Hippocampal formation (tissue), 2 donors: ENCODE measurements around the gene KCNQ1.
"Not testable (repeated sequence)": the region's sequence is repeated elsewhere in the genome, so short reads cannot be mapped to it uniquely, and the experiment has no call there.

ENCODE experiments used
- DNase-seq, 2 donors: peaks; one replicate each; lab custom pipeline; 2025; lab: John Stamatoyannopoulos, UW

Gene KCNQ1

GRCh38 chr11:2589538-2589934 lies 144.7 kb downstream of the KCNQ1 start:
- no peak for DNase-seq

GRCh38 chr11:2590131-2590964 lies 145.5 kb downstream of the KCNQ1 start:
- DNase-seq, result no peak

GRCh38 chr11:2590965-2591754 lies 146.4 kb downstream of the KCNQ1 start:
- peak; percentile 69 to 90 for DNase-seq

GRCh38 chr11:2591805-2592204 lies 147.0 kb downstream of the KCNQ1 start:
- DNase-seq, result no peak

- DNase-seq, result no peak
These were observed 148.0 kb downstream of the KCNQ1 start for GRCh38 chr11:2592559-2593392.

- DNase-seq, result no peak
These were observed 148.7 kb downstream of the KCNQ1 start for GRCh38 chr11:2593393-2593950.

- no peak for DNase-seq
These were observed 149.5 kb downstream of the KCNQ1 start for GRCh38 chr11:2594267-2594666.

DNA sequence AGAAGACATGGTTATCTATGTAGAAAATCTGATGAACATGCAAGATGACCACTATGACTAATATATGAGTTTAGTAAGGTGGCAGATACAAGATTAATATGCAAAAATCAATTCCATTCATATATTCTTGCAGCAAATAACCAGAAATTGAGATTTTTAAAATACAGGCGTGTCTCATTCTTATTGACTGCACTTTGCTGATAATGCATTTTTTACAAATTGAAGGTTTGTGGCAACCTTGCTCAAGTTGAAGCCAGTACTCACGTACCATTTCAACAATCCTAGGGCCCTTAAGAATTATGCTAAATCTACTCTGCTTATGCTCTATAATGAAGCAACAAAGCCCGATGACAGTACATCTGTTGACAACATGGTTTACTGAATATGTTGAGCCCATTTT lies 150.4 kb downstream of the KCNQ1 start:
- DNase-seq, result no peak

GRCh38 chr11:2599561-2600189 lies 154.9 kb downstream of the KCNQ1 start:
- no peak for DNase-seq

- DNase-seq, result no peak
These were observed 164.5 kb downstream of the KCNQ1 start for GRCh38 chr11:2609345-2609744.

DNA sequence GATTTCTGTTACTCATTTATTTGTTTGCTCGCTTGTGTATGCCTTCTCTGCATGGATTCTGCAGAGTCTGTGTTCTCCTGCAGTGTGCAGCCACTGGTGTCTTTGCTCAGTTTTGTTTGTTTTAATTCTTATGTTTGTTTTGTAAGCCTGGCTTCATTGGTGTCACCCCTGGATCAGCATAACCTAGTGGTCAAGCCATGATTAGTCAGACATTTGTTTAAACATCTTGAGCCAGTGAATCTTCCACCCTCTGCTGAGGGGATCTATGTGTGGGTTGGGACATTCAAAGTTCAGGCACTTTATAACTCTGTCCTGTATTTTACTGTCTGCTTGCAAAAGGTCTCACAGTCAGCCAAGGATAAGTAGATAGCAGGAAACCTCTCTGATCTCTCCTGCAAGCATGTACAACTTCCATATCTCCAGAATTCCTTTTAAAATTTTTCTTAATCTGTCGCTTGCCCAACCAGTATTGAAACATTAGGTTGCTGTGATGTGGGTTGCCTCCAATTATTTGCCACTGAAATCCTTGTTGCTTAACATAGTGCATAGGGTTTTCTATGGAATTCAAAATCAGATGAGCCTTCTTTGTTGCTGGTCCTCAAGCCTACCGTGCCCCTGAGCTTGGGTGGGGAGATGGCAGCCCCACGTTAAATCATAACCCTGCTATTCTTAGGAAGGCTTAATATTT lies 168.2 kb downstream of the KCNQ1 start:
- DNase-seq, result no peak

GRCh38 chr11:2621894-2622293 lies 177.1 kb downstream of the KCNQ1 start:
- no peak for DNase-seq

GRCh38 chr11:2625183-2625582 lies 180.4 kb downstream of the KCNQ1 start:
- DNase-seq, result no peak

GRCh38 chr11:2630679-2631078 lies 185.9 kb downstream of the KCNQ1 start:
- no peak for DNase-seq

- no peak for DNase-seq
These were observed 186.4 kb downstream of the KCNQ1 start for GRCh38 chr11:2631161-2631560.

- DNase-seq, result not testable (repeated sequence)
These were observed 195.0 kb downstream of the KCNQ1 start for GRCh38 chr11:2639763-2640162.

DNA sequence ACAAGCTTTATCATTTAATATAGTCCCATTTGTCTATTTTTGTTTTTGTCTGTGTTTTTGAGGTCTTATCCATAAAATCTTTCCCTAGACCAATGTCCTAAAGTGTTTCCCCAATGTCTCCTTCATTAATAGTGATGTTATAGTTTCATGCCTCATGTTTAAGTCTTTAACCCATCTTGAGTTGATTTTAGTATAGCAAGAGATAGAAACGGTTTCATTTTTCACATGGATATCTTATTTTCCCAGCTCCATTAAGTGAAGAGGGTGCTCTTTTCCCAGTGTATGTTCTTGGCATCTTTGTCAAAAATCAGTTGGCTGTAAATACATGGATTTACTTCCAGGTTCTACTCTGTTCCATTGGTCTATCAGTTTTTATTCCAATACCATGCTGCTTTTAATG lies 196.8 kb downstream of the KCNQ1 start:
- no peak for DNase-seq

- no peak for DNase-seq
These were observed 198.9 kb downstream of the KCNQ1 start for GRCh38 chr11:2643746-2644145.

GRCh38 chr11:2644844-2645778 lies 200.3 kb downstream of the KCNQ1 start:
- no peak for DNase-seq

DNA sequence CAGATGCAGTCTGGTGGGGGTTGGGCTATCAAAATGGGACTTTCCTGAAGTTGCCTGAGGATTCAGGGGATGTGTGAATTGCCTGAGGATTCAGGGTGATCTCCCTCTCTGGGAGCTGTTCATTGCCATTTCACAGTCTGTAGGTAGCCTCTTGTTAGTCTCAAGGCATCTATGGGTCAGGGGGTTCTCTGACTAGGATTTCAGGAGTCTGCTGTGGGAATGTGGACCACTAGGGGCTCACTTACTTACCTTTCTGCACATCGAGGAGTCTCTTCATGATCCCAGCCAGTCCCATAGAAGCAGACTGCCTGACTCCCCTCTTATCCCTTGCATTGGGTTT lies 200.9 kb downstream of the KCNQ1 start:
- DNase-seq, result no peak
